HUES64 (cell line): ENCODE measurements around the gene NDUFB1.

Experiments
- H3K27ac ChIP-seq: 2 replicates; pipeline ENCODE4 v1.7.0; 2013; ENCODE audit warnings: low read depth, low read length, inconsistent platforms
- H3K27me3 ChIP-seq: 2 replicates; pipeline ENCODE4 v1.6.1; 2013; ENCODE audit warnings: mild to moderate bottlenecking, low read length; ENCODE audit not compliant: insufficient read depth
- H3K36me3 ChIP-seq: 2 replicates; pipeline ENCODE4 v1.6.1; 2013; ENCODE audit warnings: mild to moderate bottlenecking, low read length; ENCODE audit not compliant: insufficient read depth
- H3K4me1 ChIP-seq: 2 replicates; pipeline ENCODE4 v1.6.1; 2013; ENCODE audit warnings: mild to moderate bottlenecking, low read length, moderate library complexity; ENCODE audit not compliant: insufficient read depth
- H3K4me3 ChIP-seq: 2 replicates; pipeline ENCODE4 v1.5.1; 2013; ENCODE audit warnings: mild to moderate bottlenecking, low read length, moderate library complexity
- H3K9ac ChIP-seq: 2 replicates; pipeline ENCODE4 v1.6.1; 2013; ENCODE audit warnings: mild to moderate bottlenecking, low read depth, low read length
- H3K9me3 ChIP-seq: 2 replicates; pipeline ENCODE4 v1.6.1; 2013; ENCODE audit warnings: low read depth, low read length; ENCODE audit not compliant: insufficient read depth
- WGBS: fragments of 150-250, 120-280 bp; methylation state at CpG from one replicate; pipeline ENCODE4 v1.1.7; 2013; ENCODE audit warnings: missing lambda C conversion rate; 5-methylcytosine and 5-hydroxymethylcytosine counted together

The NDUFB1 gene

DNA sequence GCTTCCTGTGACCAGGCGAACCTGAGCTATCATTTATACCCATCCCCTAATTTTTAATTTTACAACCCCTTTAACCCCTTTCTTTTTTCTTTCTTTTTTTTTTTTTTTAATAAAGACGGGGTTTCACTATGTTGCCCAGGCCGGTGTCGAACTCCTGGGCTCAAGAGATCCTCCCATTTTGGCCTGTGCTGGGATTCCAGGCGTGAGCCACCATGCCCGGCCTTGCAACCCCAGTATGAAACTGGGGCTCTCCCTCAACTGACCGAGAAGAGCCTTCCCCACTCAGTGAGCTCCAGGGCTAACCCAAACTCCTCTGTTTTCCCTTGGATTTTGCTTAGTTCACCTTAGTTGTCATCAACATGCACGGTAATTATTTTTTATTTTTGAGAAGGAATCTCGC, 1.3 kb upstream of the NDUFB1 start:
- no peaks in the 10 kb centered on the region for H3K27me3 ChIP-seq
- H3K9me3 ChIP-seq = no peaks in the 10 kb centered on the region
- H3K4me1 ChIP-seq = 0 out of 2 replicates have a peak, but pooled peaks cover 2% of the 10 kb centered on the region
- WGBS = 57% methylated on average over 9 of the region's 9 CpGs
- H3K4me3 ChIP-seq = peak overlapping the region; percentile 97
- H3K9ac ChIP-seq = peak overlapping the region; percentile 99
- peak overlapping the region; percentile 91 for H3K27ac ChIP-seq
- H3K36me3 ChIP-seq = peaks cover 56% of the 10 kb centered on the region

DNA sequence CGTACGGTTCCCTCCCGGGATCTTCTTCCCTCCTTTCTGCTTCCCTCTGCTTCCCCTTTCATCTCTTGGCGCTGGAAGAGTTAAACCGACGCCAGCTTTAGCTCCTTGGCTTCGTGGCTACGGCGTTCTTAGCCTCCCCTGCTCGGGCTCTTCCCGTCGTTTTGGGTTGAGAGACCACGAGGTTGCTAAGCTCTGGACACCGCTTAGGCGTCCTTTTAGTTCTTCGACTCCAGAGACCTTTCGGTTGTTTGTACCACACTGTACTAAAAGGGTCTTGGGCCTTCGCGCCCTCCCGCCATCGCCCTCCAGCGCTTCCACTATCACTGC, 808 bp upstream of the NDUFB1 start:
- H3K9ac ChIP-seq = peak overlapping the region; percentile 99
- H3K4me3 ChIP-seq = peak overlapping the region; percentile 97
- H3K36me3 ChIP-seq = peaks cover 56% of the 10 kb centered on the region
- H3K9me3 ChIP-seq = no peaks in the 10 kb centered on the region
- H3K4me1 ChIP-seq = 0 out of 2 replicates have a peak, but pooled peaks cover 2% of the 10 kb centered on the region
- no peaks in the 10 kb centered on the region for H3K27me3 ChIP-seq
- WGBS = under 1% methylated on average over 22 of the region's 22 CpGs
- peak overlapping the region; percentile 91 for H3K27ac ChIP-seq

DNA sequence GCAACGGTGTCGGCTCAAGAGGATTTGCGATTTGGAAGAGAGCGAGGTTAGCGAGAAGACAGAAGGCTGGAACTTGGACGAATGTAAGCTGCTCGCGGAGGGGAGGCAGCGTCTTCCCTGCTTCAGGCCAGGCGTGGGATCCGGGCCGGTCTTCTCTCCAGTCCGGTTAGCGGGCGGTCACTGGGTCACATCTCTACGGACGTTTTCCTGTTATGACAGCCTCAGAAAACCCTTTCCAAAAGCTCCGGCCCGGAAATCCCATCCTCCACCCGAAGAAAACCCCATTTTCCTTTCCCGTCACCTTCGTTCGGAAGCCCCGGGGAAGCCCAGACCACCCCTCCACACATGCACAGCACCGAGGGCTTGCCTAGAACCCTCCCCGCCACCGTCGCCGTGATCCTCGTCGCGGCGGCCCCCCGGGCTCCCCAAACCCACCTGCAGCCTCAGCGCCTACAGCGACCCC, 268 bp downstream of the NDUFB1 start:
- peaks cover 53% of the 10 kb centered on the region for H3K36me3 ChIP-seq
- H3K4me3 ChIP-seq = peak overlapping the region; percentile 97
- H3K9ac ChIP-seq = peak overlapping the region; percentile 99
- H3K9me3 ChIP-seq = no peaks in the 10 kb centered on the region
- H3K27ac ChIP-seq = peak overlapping the region; percentile 91
- H3K27me3 ChIP-seq = no peaks in the 10 kb centered on the region
- H3K4me1 ChIP-seq = 0 out of 2 replicates have a peak, but pooled peaks cover 2% of the 10 kb centered on the region
- WGBS = under 1% methylated on average over 36 of the region's 36 CpGs

DNA sequence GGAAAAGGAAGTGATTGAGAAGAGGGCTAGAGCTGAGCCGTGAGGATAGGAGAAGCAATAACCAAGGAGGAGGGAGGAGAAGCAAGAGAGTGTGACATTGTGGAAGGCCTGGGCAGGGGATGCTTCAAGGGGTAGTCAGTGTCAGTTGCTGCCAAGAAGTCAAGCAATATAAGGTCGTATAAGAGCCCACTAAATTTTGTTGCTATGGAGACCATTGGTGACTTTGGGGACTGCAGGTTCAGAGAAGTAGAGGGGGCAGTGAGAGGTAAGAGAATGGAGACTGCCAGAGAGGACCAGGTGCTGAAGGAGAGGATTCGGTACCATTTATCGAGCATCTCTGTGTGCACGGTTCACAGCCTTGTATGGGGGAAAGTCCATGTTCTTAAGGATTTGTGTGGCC, 12.0 kb downstream of the NDUFB1 start:
- H3K36me3 ChIP-seq = no peaks in the 10 kb centered on the region
- H3K27me3 ChIP-seq = no peaks in the 10 kb centered on the region
- H3K4me3 ChIP-seq = no peak overlapping the region
- H3K4me1 ChIP-seq = peaks cover 16% of the 10 kb centered on the region
- H3K9me3 ChIP-seq = no peaks in the 10 kb centered on the region
- WGBS = 87% methylated on average over 5 of the region's 5 CpGs
- H3K27ac ChIP-seq = no peak overlapping the region
- H3K9ac ChIP-seq = no peak overlapping the region

- peak overlapping the region; percentile 37 for H3K4me3 ChIP-seq
- no peaks in the 10 kb centered on the region for H3K27me3 ChIP-seq
- peak overlapping the region; percentile 74; the same call in 1 of the 2 replicates for H3K27ac ChIP-seq
- no peaks in the 10 kb centered on the region for H3K36me3 ChIP-seq
- WGBS = 15% methylated on average over 11 of the region's 11 CpGs
- H3K9ac ChIP-seq = peak overlapping the region; percentile 29; the same call in 1 of the 2 replicates
- no peaks in the 10 kb centered on the region for H3K9me3 ChIP-seq
- peaks cover 16% of the 10 kb centered on the region for H3K4me1 ChIP-seq
Measured at GRCh38 chr14:92108345-92109254, 12.9 kb downstream of the NDUFB1 start.

DNA sequence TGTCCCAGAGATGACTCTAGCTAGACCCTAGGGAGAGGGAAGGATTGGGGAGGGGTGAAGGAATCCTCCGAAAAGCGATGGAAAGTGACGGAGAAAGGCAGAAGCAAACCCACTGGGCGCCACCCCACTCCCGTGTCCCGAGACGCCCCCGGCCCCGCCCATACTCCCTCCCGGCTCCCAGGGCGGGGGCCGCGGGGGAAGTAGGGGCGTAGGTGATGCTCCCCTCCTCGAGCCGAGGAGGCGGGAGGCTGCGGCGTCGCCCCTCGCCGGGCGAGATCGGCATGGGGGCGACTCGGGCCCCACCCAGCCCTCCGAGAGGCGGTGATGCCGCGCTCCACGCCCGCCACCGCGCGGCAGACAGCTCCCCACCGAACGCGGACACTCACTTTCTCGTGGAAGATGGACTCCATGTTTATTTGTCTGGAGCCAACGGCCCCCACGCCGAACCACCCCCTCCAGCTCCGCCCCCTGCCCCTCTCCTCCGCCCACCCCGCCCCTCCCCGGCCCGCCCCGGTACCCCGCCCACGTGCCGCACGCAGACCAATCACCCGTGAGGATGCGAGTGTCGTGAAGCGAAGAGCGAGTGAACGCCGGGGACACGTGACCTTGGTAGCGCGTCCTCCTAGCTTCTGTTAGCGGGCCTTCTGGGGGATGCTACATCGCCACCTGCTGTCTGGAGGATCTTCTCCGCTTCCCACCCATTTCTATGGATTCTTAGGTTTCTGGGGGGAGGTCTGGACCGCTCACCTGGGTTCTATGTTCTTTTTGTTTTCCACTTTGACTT, 15.2 kb downstream of the NDUFB1 start, which contains the start of gene ATXN3:
ATXN3 (minus strand) TSS at position 440 of the 784 bp plus-strand sequence; CDS start at position 410, 30 bp downstream.
- Histone ChIP-seq H3K9me3 (no peaks in the 10 kb centered on the region), H3K27me3 (no peaks in the 10 kb centered on the region), H3K27ac (peak within 1 kb of the TSS; percentile 70), H3K36me3 (no peaks in the 10 kb centered on the region), H3K4me1 (peaks cover 16% of the 10 kb centered on the region), H3K4me3 (peak within 1 kb of the TSS; percentile 84), H3K9ac (peak within 1 kb of the TSS; percentile 77)
- WGBS = under 1% methylated on average over 59 of the region's 66 CpGs

- Histone ChIP-seq H3K9ac (peak overlapping the region; percentile 77), H3K4me1 (peaks cover 16% of the 10 kb centered on the region), H3K4me3 (peak overlapping the region; percentile 84), H3K27ac (no peak overlapping the region), H3K9me3 (no peaks in the 10 kb centered on the region), H3K36me3 (no peaks in the 10 kb centered on the region), H3K27me3 (no peaks in the 10 kb centered on the region)
- WGBS = 0% methylated on average over 10 of the region's 10 CpGs
Measured at GRCh38 chr14:92105893-92106142, 15.7 kb downstream of the NDUFB1 start.

GRCh38 chr14:92105073-92105892, 16.2 kb downstream of the NDUFB1 start:
- peak overlapping the region; percentile 77 for H3K9ac ChIP-seq
- peak overlapping the region; percentile 84 for H3K4me3 ChIP-seq
- no peak overlapping the region for H3K27ac ChIP-seq
- H3K27me3 ChIP-seq = no peaks in the 10 kb centered on the region
- peaks cover 20% of the 10 kb centered on the region for H3K4me1 ChIP-seq
- H3K36me3 ChIP-seq = no peaks in the 10 kb centered on the region
- H3K9me3 ChIP-seq = no peaks in the 10 kb centered on the region
- 69% methylated on average over 14 of the region's 16 CpGs for WGBS

- H3K4me1 ChIP-seq = peaks cover 21% of the 10 kb centered on the region
- H3K9ac ChIP-seq = no peak overlapping the region
- no peaks in the 10 kb centered on the region for H3K9me3 ChIP-seq
- 89% methylated on average over 7 of the region's 7 CpGs for WGBS
- H3K4me3 ChIP-seq = no peak overlapping the region
- no peak overlapping the region for H3K27ac ChIP-seq
- H3K36me3 ChIP-seq = no peaks in the 10 kb centered on the region
- no peaks in the 10 kb centered on the region for H3K27me3 ChIP-seq
Measured at GRCh38 chr14:92103363-92103989, 18.0 kb downstream of the NDUFB1 start.

DNA sequence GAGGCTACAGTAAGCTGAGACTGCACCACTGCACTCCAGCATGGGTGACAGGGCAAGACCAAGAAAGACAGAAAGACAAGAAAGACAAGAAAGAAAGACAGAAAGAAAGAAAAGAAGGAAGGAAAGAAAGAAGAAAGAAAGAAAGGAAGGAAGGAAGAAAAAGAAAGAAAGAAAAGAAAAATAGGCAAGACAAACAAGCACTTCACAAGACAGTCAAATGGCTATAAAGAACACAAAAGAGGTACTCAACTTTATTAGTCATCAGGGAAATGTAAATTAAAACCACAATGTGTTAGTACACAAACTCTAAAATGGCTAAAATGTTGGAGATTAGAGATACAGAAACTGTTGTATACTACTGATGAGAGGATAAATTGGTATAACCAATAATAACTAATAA, 21.7 kb downstream of the NDUFB1 start:
- no peak overlapping the region for H3K27ac ChIP-seq
- H3K9me3 ChIP-seq = no peaks in the 10 kb centered on the region
- peaks cover 8% of the 10 kb centered on the region for H3K4me1 ChIP-seq
- H3K4me3 ChIP-seq = no peak overlapping the region
- H3K27me3 ChIP-seq = no peaks in the 10 kb centered on the region
- no peak overlapping the region for H3K9ac ChIP-seq
- H3K36me3 ChIP-seq = peaks cover 19% of the 10 kb centered on the region
